ENCODE measurements around the gene KCNJ4. TPM values are rescaled to one million over a fixed set of nuclear protein-coding genes. Genes with fewer than 3 reads are reported as not detected.

Gene KCNJ4
- total RNA-seq, 1 experiment from 2014 or later: not detected

GRCh38 chr22:38420734-38421133, 34.3 kb downstream of the KCNJ4 start:
- Histone ChIP-seq H3F3A (ENCODE audit: low read length, unreplicated experiment) (no peaks in the 10 kb centered on the region), H3K9ac (ENCODE audit: low read length) (no peak overlapping the region), H3K27me3 (ENCODE audit: low read length) (no peaks in the 10 kb centered on the region), H3K4me1 (ENCODE audit: insufficient read depth, low read length) (no peaks in the 10 kb centered on the region), H3K79me2 (ENCODE audit: low read length) (no peaks in the 10 kb centered on the region), H2AFZ (ENCODE audit: low read length) (no peak overlapping the region), H3K9me2 (replicated peaks; ENCODE audit: low read length) (no peaks in the 10 kb centered on the region), H3K36me3 (ENCODE audit: low read depth, low read length) (no peaks in the 10 kb centered on the region), H3K4me2 (ENCODE audit: low read length) (no peak overlapping the region), H3K4me3 (ENCODE audit: low read length) (no peak overlapping the region), H3K9me3 (ENCODE audit: low read length) (no peaks in the 10 kb centered on the region), H4K20me1 (ENCODE audit: low read length) (no peaks in the 10 kb centered on the region), H3K27ac (ENCODE audit: low read length) (no peak overlapping the region)
- TF ChIP-seq EZH2 (IDR thresholded peaks at IDR 0.05; ENCODE audit: low read length, unreplicated experiment) (no peak), CTCF (conservative IDR thresholded peaks at IDR 0.05; ENCODE audit: low read depth, low read length) (no peak), EZH2phosphoT487 (IDR thresholded peaks at IDR 0.05; ENCODE audit: borderline replicate concordance, low read length) (no peak)
- intact Hi-C loops (cut with micrococcal nuclease): no loop called here
- POLR2A ChIA-PET (ENCODE audit: unreplicated experiment): no interaction called here
- DNase-seq (no peak), ATAC-seq (no peak)
- no TSS peak for BruUV-seq (replicated peaks)
- CTCF ChIA-PET: no interaction called here

GRCh38 chr22:38419858-38420160, 35.2 kb downstream of the KCNJ4 start:
- BruUV-seq (replicated peaks): no TSS peak
- no peaks in the 10 kb centered on the region for H3K9me3 ChIP-seq (ENCODE audit: low read length)
- CTCF ChIA-PET: no interaction called here

More at GRCh38 chr22:38419858-38420160, 35.2 kb downstream of the KCNJ4 start:
- POLR2A ChIA-PET (ENCODE audit: unreplicated experiment): no interaction called here
- DNase-seq (no peak), ATAC-seq (no peak)
- TF ChIP-seq EZH2phosphoT487 (IDR thresholded peaks at IDR 0.05; ENCODE audit: borderline replicate concordance, low read length) (no peak), EZH2 (IDR thresholded peaks at IDR 0.05; ENCODE audit: low read length, unreplicated experiment) (no peak), CTCF (conservative IDR thresholded peaks at IDR 0.05; ENCODE audit: low read depth, low read length) (no peak)
- Histone ChIP-seq H3K4me3 (ENCODE audit: low read length) (no peak overlapping the region), H4K20me1 (ENCODE audit: low read length) (no peaks in the 10 kb centered on the region), H3F3A (ENCODE audit: low read length, unreplicated experiment) (no peaks in the 10 kb centered on the region), H3K27me3 (ENCODE audit: low read length) (no peaks in the 10 kb centered on the region), H2AFZ (ENCODE audit: low read length) (no peak overlapping the region), H3K27ac (ENCODE audit: low read length) (no peak overlapping the region), H3K36me3 (ENCODE audit: low read depth, low read length) (no peaks in the 10 kb centered on the region), H3K4me1 (ENCODE audit: insufficient read depth, low read length) (no peaks in the 10 kb centered on the region), H3K9ac (ENCODE audit: low read length) (no peak overlapping the region), H3K9me2 (replicated peaks; ENCODE audit: low read length) (no peaks in the 10 kb centered on the region), H3K4me2 (ENCODE audit: low read length) (no peak overlapping the region), H3K79me2 (ENCODE audit: low read length) (no peaks in the 10 kb centered on the region)
- intact Hi-C loops (cut with micrococcal nuclease): no loop called here
